GM13977 (cell line): ENCODE data around the gene SLC12A2.

Experiments
- DNase-seq: peaks from one replicate; pipeline ENCODE4 v3.0.0; 2012; ENCODE audit warnings: low spot score
- in situ Hi-C: fragments of 300-500 bp; cut with MboI; formaldehyde crosslinking; loops from one replicate; pipeline ENCODE4 v1.12.0; 2022; ENCODE audit warnings: low sequenced_read_pairs, low pct_unique_long_range_greater_than_20kb, mixed read lengths, inconsistent platforms; ENCODE audit not compliant: unreplicated experiment
- TF ChIP-seq, protein P1 (sequence below): IDR thresholded peaks from 2 replicates; pipeline ENCODE4 v1.5.1; 2012; ENCODE audit warnings: mild to moderate bottlenecking, control low read depth; ENCODE audit not compliant: insufficient read depth; ENCODE audit errors: extremely low read depth, missing control alignments

SLC12A2 gene

DNA sequence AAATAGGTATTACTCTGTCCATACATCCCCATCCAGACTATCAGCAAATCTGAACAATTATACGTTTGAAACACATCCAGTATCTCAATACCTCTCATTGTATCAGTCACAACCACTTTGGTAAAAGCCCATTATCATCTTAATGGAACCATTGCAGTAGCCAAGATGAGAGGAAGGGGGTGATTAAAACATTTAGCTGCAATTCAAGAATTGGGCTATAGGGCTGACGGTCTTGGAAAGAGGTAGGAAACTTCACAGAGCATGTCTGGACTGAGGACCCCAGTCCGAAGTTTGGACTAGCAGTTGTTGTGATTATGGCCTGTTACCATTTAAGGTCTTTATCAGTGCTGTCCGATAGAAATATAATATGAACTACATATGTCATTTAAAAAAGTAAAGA is 8.6 kb downstream of the SLC12A2 start:
- no peak for DNase-seq
- in situ Hi-C loops = no loop called here
- TF ChIP-seq, protein P1, sequence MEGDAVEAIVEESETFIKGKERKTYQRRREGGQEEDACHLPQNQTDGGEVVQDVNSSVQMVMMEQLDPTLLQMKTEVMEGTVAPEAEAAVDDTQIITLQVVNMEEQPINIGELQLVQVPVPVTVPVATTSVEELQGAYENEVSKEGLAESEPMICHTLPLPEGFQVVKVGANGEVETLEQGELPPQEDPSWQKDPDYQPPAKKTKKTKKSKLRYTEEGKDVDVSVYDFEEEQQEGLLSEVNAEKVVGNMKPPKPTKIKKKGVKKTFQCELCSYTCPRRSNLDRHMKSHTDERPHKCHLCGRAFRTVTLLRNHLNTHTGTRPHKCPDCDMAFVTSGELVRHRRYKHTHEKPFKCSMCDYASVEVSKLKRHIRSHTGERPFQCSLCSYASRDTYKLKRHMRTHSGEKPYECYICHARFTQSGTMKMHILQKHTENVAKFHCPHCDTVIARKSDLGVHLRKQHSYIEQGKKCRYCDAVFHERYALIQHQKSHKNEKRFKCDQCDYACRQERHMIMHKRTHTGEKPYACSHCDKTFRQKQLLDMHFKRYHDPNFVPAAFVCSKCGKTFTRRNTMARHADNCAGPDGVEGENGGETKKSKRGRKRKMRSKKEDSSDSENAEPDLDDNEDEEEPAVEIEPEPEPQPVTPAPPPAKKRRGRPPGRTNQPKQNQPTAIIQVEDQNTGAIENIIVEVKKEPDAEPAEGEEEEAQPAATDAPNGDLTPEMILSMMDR = no peak

DNA sequence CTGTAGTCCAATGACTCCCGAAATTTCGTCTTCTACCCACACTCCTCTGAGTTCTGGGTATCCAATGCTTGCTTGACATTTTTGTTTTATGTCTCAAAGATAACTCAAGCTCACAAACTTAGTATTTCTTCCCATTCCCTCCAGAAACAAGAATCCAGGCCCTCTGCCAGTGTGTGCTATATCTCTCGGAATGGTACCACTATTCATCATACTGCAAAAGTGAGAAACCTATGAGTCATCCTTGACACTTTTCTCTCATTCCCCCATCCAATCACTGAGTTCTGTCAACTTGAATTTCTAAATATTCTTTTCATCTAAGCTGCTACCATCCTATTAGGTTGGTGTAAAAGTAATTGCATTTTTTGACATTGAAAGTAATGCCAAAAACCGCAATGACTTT is 9.8 kb downstream of the SLC12A2 start:
- TF ChIP-seq, protein P1 = no peak
- no peak for DNase-seq
- in situ Hi-C loops = no loop called here

DNA sequence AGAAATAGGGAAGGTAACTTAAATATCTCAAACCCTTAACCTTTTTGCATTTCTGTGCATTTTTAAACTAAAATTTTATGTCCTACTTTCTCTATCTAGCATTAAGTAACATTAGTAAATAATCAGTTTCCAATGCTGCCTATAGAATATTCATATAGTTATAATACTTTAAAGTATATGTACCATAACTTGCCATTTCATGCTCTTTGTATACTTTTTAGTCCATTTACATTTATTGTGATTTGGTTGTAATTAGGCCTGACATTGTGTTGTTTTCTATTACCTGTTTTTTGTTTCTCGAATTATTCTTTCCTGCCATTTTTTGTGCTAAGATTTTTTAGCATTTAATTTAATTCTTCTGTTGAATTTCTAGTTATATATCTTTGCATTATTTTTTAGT is 13.7 kb downstream of the SLC12A2 start:
- DNase-seq = no peak
- in situ Hi-C loops = no loop called here
- TF ChIP-seq, protein P1 = no peak

DNA sequence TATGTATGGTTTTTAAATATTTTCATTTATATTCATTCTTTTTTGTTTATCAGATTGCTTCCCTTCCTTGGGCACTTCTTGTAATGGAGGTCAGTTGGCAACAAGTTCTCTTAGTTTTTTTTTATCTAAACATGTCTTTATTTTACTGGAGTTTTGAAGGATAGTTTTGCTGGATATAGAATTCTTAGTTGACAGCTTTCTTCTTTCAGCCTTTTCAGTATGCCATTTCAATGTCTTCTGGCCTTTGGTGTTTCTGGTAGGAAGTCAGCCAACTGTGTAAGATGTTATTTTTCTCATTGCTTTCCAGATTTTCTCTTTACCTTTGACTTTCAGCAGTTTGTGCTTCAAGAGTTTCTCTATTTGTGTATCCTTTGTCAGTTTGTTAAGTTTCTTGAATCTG is 14.2 kb downstream of the SLC12A2 start:
- in situ Hi-C loops = no loop called here
- TF ChIP-seq, protein P1 = no peak
- DNase-seq = no peak

DNA sequence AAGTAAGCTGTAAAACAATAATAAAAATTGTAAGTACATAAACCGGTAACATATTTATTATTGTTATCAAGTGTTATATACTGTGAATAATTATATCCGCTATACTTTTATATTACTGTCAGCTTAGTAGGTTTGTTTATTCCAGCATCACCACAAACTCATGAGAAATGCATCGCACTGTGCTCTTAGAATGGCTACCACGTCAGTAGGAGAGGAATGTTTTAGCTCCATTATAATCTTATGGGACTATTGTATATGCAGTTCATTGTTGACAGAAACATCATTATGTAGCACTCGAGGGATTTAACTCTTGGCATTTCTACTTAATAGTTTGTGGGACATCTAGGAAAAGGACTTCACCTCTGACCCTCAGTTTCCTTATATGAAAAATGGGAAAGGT is 16.4 kb downstream of the SLC12A2 start:
- DNase-seq = no peak
- in situ Hi-C loops = no loop called here
- TF ChIP-seq, protein P1 = no peak

DNA sequence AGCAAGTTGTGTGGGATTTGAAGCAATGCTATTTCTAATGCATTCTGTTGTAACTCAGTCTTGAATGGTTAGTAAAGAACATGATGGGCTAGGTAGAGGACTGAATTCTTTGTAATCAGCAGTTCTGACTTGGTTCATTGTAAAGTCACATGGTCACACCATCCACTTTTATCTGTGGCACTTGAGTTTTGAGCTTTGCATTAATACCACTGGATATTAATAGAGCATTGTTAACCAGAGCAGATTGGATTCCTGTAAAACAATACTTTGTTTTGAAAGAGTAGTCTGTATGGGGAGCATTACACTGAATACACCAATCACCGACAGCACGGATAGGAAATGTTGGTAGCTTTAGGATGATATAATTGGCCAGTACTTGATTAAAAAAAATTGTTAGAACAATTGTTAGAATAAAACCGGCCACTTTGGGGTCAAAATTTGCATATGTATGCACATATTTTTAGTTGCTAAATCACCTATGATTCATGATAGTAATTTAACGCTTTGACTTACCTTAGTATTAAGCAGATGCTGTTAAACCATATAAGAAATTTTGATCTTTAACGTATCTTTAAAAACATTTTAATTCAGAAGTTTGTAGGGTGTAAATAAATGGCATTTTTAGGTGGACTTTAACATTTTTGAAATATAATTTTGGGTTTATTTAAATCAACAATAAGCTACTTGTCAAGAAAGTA is 17.4 kb downstream of the SLC12A2 start:
- TF ChIP-seq, protein P1 = no peak
- in situ Hi-C loops = no loop called here
- DNase-seq = no peak
